ENCODE measurements around the gene HTATIP2.

The HTATIP2 gene

DNA sequence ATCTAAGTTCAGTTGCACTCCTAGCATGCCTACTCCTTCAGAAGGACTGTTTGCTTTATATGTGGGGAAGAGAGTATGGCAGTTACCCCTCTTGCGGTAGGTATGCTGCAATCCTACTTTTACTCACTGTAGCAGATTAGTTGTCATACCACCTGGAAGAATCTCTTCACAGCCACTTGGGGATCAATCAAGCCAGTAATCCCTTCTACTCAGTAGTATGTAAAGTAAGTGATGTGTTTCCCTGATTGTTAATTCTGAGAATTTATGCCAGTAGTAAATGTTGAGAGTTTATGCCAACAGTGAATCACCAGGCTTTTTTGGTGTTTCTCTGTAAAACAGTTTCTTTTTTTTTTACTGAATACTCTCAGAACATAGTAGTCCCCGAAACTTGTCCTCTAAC is 58.4 kb downstream of the HTATIP2 start:
- TF ChIP-seq, protein P1, sequence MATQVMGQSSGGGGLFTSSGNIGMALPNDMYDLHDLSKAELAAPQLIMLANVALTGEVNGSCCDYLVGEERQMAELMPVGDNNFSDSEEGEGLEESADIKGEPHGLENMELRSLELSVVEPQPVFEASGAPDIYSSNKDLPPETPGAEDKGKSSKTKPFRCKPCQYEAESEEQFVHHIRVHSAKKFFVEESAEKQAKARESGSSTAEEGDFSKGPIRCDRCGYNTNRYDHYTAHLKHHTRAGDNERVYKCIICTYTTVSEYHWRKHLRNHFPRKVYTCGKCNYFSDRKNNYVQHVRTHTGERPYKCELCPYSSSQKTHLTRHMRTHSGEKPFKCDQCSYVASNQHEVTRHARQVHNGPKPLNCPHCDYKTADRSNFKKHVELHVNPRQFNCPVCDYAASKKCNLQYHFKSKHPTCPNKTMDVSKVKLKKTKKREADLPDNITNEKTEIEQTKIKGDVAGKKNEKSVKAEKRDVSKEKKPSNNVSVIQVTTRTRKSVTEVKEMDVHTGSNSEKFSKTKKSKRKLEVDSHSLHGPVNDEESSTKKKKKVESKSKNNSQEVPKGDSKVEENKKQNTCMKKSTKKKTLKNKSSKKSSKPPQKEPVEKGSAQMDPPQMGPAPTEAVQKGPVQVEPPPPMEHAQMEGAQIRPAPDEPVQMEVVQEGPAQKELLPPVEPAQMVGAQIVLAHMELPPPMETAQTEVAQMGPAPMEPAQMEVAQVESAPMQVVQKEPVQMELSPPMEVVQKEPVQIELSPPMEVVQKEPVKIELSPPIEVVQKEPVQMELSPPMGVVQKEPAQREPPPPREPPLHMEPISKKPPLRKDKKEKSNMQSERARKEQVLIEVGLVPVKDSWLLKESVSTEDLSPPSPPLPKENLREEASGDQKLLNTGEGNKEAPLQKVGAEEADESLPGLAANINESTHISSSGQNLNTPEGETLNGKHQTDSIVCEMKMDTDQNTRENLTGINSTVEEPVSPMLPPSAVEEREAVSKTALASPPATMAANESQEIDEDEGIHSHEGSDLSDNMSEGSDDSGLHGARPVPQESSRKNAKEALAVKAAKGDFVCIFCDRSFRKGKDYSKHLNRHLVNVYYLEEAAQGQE (IDR thresholded peaks at IDR 0.05; ENCODE audit: low read depth) = no peak
- TF ChIP-seq EP300 (IDR thresholded peaks at IDR 0.05; ENCODE audit: borderline replicate concordance) (no peak), CREB1 (IDR thresholded peaks at IDR 0.05; ENCODE audit: low read depth) (no peak), YY1 (IDR thresholded peaks at IDR 0.05; ENCODE audit: low read depth) (no peak), ZBTB7A (IDR thresholded peaks at IDR 0.05; ENCODE audit: low read depth) (no peak), RAD21 (IDR thresholded peaks at IDR 0.05; ENCODE audit: low read depth) (no peak), EGR1 (IDR thresholded peaks at IDR 0.05) (no peak), TEAD4 (IDR thresholded peaks at IDR 0.05) (no peak), CEBPB (IDR thresholded peaks at IDR 0.05) (no peak), TCF12 (IDR thresholded peaks at IDR 0.05; ENCODE audit: low read depth) (no peak), NFIC (IDR thresholded peaks at IDR 0.05) (no peak), FOXM1 (IDR thresholded peaks at IDR 0.05; ENCODE audit: borderline replicate concordance, low read depth) (no peak)
- TF ChIP-seq, protein P2, sequence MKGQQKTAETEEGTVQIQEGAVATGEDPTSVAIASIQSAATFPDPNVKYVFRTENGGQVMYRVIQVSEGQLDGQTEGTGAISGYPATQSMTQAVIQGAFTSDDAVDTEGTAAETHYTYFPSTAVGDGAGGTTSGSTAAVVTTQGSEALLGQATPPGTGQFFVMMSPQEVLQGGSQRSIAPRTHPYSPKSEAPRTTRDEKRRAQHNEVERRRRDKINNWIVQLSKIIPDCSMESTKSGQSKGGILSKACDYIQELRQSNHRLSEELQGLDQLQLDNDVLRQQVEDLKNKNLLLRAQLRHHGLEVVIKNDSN (IDR thresholded peaks at IDR 0.05) = no peak

DNA sequence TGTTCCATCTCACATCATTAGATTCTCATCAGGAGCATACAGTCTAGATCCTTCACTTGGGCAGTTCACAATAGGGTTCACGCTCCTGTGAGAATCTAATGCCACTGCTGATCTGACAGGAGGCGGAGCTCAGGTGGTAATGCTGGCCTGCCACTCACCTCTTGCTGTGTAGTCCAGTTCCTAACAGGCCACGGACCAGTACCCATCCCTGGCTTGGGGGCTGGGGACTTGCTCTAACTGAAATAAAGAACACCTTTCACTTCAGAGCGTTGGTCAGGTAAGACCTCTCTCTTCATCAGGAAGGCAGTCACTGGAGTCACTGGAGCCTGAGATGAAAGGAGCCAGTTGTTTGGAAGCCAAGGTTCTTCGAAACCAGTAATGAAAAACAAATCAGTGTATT is 65.7 kb downstream of the HTATIP2 start:
- TF ChIP-seq TAF1 (IDR thresholded peaks at IDR 0.05; ENCODE audit: low read depth) (no peak), RAD21 (IDR thresholded peaks at IDR 0.05; ENCODE audit: low read depth) (no peak), EP300 (IDR thresholded peaks at IDR 0.05; ENCODE audit: borderline replicate concordance) (no peak), CREB1 (IDR thresholded peaks at IDR 0.05; ENCODE audit: low read depth) (no peak), FOXM1 (IDR thresholded peaks at IDR 0.05; ENCODE audit: borderline replicate concordance, low read depth) (no peak)
- TF ChIP-seq, protein P3, sequence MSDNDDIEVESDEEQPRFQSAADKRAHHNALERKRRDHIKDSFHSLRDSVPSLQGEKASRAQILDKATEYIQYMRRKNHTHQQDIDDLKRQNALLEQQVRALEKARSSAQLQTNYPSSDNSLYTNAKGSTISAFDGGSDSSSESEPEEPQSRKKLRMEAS (IDR thresholded peaks at IDR 0.05) = no peak
- TF ChIP-seq, protein P1 (IDR thresholded peaks at IDR 0.05; ENCODE audit: low read depth) = no peak

Data from Ishikawa (cell line).